HG02852 (cell line): ENCODE data around the gene RXFP4.
"Not testable (repeated sequence)": the region's sequence is repeated elsewhere in the genome, so short reads cannot be mapped to it uniquely, and the experiment has no call there.

ENCODE experiments used
- ATAC-seq: cut with Tn5 transposase; IDR thresholded peaks from one replicate; pipeline ENCODE4 v1.9.1; 2021; ENCODE audit warnings: mild to moderate bottlenecking, moderate library complexity; ENCODE audit not compliant: unreplicated experiment

The RXFP4 gene

DNA sequence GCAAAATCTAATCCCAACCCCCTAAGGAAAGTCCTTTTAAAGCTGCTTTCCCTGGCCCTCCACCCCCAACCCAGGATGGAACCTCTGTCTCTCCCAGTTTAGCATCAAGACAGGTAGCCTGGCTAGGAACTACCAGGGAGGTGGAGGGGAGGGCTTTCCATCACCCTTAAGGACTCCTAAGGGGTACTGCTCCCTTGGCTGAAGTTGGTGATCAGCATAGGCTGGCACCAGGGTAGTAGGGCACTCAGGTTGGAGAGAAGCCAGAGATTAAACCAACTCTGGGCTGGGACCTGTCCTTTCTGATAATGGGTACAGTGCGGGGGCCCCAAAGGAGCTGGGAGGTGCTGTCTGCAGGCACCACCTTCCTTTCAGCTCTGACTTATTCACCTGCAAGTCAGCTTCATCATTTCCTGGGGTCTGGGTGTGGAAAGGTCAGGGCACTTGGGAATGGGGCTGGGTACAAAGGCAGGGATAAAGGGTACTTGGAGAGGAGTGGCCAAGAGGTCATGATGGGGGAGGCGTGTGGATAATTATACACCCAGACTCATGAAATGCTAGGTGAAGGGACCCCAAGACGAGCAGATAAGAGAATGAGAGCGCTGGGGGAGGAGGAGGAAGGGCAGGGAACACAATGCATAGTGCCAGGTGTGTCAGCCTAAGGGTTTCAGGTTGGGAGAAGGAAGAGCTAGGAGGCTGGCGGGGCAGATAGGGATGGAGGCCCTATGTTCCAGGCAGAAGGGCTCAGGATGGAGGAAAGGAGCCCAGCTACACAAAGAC is 35.7 kb downstream of the RXFP4 start:
- no peak for ATAC-seq

DNA sequence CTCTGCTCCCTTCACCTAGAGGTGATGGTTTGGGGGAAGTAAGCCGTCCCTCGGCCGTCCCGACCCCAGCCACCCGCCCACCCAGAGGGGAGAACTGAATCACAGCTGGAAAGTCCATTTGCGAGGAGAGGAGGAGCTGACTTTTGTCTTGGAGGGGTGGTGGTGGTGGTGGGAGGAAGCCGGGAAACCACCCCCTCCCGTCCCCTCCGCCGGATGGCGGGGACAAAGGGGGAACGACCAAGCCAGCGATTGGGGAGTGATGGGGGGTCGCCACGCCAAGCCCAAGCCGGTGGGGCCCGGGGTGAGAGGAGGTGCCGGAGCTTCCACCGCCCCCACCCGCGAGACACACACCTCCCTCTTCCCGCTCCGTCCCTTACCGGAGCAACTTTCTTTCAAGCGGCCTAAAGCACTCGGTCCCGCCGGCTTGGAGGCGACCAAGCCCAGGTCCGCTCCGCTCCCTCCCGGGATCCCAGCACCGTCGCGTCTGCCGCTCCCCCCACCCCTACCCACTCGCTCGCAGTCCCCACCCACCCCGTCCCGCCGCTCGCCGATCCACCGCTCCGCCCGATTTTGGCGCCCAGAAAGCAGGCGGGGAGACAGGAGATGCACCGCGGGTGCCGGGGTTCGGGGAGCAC is 36.4 kb downstream of the RXFP4 start:
- ATAC-seq: peak; percentile 16

DNA sequence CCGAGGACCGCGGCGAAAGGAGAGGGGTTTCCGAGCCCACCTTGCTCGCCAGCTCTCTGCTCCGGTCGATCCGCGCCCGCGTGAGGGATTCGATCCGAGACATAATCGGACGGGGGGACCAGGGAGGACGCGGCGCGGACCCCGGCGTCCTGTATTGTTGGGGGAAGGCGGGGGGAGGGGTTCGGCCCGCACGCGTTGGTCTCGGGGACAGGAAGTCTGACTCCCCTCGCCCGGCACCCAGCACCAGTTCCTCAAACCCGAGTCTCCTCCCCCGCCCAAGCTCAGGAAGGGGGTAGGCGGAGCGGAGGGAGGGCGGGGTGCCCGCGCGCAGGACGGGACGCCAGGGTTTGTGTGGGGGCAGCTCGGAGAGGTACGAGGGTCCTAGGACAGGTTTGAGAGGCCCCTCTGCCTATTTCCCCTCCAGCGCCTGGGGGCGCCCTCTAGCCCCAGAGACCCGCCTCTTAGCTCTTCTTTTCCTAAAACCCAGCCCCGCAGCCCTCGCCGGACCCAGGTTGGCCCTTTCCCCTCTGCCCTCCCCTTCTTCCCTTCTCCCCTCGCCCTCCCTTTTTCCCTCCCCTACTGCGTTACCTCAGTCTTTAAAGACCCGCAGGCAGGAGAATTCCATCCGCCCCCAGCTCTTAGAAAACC is 37.0 kb downstream of the RXFP4 start, which contains the start of gene ARHGEF2:
Gene ARHGEF2, minus strand, starts transcription at position 223 of the 648 bp plus-strand sequence. Its CDS starts 120 bp downstream, at position 103.
- peak; percentile 49 for ATAC-seq

DNA sequence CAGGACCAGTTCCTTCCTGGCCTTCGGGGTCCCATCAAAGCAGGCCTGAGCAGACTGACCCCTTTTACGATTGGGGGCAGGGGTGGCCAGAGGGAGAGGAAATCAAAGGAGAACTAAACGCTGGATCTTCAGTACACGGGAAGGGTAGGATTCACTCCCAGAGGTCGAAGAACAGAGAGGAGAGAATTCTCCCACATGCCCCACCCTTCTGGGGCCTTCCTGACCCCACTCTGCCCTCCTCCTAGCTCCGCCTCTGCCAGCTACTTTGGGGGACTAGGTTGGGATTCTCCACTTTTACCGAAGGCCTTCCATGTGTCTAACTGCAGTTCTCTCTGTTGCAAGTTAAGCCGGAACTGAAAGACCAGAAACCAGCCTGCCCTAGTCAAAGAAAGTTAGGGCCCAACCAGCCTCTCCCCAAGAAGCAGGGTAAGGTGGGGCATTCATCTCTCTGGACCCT is 37.6 kb downstream of the RXFP4 start:
- no peak for ATAC-seq

DNA sequence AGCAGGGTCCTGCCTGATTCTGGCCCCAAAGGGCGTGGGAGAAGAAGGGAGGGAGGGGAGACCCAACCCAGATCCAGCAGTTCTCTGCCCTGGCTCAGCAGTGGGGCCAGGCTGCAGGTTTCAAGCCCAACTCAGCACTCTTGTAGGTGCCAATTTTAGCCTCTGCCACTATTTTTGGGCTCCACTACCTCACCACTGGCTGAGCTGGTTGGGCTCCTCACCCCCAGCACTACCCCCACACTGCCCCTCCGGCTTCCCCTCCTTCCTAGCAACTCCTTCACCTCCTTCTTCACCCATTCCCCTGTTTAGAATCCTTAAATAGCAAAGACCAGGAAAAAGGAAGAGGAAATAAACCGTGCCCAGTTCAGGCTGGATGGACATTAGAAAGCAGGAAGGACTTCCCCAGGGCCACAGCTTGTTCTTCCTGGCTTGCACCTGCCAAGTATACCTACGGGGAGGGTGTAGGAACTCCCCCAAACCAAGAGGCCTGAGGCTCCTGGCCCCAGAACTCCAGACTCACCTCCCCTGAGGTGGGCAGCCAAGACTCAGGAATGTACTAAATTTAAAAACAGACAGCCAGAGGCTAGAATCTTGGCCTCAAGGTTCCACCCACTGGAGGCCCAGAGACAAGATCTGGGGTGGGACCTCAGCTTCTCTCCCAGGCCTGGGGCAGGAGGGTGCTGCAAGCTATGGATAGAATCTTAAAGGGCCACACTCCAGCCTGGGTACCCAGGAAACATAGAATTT is 38.3 kb downstream of the RXFP4 start:
- ATAC-seq: no peak

DNA sequence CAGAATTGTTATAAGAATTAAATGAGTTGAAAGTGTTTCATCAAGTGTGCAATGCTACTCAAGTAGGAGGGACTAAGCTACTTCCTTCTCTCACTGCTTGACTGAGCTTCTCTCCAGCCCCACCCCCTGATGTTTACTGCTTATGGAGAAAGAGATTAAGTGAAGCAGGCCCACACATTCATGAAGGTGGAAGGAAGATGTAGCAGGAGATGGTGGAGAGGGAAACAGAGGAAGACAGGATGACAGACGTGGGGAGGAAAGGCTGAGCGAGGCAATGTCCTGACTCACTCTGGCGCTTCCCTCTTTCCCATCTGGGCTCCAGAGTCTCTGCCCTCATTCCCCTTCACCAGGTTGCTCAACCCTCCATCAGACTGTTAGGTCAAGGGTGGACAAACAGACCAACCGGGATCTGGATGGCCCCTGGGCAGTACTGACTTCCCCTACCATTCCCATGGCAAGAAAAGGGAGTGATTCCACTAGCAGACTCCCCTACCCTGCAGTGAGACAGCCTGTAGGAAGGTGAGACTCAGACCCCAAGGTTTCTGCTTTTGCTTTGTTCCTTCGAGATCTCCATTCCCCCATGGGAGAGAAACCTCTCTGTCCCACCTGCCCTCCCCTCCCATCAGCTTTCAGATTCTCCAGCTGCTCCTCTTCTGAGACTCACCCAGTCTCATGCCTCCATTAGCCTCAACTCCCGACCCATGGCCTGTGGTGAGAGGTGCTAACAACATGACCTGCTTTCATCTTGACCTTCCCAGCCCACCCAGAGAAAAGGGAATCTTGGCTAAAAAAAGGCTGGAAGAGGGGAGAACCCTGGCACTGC is 40.0 kb downstream of the RXFP4 start:
- no peak for ATAC-seq

DNA sequence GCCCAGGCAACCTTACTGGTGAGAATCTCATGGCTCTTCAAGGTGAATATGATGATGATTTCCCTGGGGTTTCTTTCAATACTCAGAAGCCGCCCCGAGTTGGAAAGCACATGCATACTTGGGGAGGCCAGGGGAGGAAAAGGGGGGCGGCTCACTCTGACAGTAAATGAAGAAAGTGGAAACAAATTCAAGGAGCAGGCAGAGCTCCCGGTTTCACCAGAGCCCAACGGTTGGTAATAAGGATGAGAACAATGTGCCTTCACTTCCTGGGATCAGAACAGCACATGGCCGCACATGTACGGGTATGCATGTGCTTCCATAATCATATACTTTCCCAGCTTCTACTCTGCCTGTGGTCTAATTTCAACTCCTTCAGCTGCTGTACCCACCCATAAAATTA is 40.7 kb downstream of the RXFP4 start:
- ATAC-seq: no peak

DNA sequence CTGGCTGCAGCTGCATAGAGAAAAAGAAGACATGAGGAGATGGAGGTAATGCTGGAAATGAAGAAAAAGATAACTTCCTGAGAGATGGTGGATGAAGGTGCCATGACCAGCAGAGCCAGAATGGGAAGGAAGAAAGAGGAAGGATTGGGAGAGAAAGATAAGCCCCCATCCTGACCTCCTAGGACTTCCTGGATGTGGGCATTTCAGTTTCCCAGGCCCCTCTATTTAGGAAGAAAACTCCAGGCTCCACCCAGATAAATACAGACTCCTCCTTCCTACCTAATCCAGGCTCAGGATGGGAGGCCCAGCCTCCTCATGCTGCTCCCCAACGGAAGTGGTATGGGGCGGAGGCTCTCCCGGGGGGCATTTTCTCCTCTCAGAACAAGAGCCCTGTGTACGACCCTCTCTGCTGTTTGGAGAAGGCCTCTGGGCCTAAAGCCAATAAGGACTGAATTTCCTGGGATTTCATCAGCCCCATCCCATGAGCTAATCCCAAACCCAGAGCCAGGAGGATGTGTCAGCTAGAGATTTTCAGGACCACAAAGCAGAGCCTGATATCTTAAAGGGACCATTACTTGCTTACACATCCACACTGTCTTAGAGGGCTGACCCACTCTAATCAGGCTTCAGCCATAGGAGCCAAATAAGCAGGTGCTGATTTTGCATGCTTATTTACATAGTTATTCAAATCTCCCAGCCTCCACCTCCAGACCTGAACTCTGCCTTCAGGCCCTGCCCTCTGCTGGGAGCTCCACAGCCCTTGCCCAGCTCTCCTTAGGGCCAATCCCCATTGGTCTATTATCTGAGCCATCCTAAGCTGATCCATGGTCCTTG is 42.0 kb downstream of the RXFP4 start:
- no peak for ATAC-seq

DNA sequence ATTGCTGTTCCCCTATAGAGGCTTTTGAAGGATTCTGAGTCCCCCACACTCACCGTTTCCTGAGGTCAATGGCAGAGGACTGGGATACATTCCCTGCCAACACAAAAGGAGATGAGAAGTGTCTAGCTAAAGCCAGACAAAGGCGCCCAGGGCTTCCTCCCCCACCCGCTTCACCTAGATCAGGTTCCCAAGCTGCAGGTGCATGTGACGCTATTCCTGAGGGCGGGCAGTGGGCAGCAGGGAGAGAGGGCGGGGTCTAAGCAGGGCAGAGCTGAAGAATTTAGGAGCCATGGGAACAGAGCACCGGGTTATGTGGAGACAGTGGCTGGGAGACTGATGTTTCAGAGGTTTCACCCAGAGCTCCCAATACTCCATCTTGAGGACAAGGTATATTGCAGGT is 42.9 kb downstream of the RXFP4 start:
- ATAC-seq: no peak

DNA sequence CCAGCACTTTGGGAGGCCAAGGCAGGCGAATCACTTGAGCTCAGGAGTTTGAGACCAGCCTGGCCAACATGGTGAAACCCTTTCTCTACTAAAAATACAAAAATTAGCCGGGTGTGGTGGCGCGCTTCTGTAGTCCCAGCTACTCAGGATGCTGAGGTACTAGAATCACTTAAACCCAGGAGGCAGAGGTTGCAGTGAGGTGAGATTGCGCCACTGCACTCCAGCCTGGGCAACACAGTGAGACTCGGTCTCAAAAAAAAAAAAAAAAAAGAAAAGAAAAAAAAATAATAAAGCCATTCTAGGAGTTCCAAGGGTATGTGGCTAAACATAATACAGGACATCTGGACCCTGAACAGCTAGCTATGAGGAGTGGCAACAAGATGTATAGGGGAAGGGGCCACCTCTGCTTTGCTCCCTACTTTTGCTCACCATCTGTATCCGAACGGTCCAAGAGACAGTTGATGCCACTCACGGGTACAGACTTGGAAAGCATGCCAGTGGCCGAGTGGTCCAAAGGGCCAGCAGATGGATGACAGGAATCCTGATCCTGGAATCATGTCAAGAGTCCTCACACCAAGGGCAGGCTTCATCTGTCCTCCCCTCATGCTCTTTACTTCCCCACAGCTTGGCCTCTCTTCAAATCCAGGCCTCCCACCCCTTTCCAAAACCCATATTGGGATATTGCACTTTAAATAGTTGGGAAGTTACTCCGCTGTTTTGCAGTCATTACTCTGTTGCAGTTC is 43.6 kb downstream of the RXFP4 start:
- not testable (repeated sequence) for ATAC-seq

DNA sequence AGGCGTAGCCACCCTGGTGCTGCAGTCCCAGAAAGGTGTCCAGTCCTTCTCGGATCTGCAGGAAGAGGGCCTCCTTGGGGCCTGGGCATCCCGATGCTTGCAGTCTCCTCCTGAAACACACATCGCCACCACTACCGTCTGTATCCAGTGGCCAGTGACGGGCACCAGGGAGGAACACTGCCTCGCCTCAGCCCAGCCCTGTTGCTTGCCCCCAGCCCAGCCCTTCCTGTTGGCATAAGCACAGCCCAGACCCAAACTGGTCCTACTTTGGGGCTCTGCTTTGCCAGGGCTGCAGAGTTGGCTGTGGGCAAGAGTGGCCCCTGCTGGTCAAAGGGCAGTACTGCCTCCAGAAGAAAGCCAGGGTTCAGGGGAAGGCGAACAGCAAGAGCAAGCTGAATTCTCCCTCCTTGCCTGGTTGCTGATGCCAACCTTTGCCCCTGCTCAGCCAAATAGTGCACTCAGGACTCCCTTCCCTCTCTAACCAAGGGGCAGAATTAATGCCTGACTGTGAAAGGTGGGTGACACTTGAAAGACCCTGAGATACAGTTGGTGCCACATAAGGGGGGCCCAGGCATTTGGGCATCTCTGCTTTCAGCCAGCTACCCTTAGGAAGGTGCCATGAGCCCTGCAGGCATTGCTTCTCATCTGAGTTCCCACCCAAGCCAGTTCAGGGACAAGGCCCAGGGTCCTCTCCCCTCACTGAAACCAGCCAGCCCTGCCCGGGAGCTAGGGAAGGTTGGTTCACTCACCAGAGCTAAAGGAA is 48.0 kb downstream of the RXFP4 start:
- no peak for ATAC-seq

DNA sequence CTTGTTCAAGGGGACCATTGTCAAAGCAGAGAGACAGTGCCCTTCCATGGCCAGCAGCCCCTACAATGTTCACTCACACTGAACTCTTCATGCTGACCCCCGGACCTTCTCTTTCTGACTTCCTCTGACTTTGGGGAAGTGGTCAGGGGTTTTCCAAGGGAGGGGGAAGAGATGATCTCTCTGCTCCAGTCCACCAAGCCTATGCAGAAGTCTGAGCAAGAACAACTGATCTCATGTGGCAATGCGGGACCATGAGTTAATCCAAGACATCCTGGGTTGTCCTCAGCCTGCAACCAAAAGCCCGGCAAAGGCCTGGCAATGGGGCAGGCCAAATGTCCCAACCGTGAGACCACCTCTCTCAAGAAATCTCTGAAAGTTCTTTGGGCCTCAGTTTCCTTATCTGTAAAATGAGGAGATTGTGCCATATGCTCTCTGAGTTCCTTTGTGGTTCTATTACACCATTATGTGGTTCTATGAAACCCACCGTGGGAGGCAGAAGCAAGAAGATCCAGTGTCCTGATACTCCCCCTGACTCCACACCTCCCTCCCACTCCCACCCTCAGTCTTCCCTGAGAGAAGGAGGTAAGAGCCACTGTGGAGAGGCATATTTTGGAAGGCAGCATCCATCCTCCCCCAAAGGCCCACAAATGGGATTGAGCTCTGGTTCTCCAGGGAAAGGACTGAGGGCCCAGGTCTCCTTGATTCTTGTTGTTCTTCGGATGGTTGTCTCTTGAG is 48.7 kb downstream of the RXFP4 start:
- no peak for ATAC-seq
